ENCODE measurements around the gene MAB21L3. TPM values are rescaled to one million over a fixed set of nuclear protein-coding genes. Genes with fewer than 3 reads are reported as not detected.
"Not testable (repeated sequence)": the region's sequence is repeated elsewhere in the genome, so short reads cannot be mapped to it uniquely, and the experiment has no call there.

MAB21L3 gene
- total RNA-seq, 1 experiment from 2014 or later, result not detected

DNA sequence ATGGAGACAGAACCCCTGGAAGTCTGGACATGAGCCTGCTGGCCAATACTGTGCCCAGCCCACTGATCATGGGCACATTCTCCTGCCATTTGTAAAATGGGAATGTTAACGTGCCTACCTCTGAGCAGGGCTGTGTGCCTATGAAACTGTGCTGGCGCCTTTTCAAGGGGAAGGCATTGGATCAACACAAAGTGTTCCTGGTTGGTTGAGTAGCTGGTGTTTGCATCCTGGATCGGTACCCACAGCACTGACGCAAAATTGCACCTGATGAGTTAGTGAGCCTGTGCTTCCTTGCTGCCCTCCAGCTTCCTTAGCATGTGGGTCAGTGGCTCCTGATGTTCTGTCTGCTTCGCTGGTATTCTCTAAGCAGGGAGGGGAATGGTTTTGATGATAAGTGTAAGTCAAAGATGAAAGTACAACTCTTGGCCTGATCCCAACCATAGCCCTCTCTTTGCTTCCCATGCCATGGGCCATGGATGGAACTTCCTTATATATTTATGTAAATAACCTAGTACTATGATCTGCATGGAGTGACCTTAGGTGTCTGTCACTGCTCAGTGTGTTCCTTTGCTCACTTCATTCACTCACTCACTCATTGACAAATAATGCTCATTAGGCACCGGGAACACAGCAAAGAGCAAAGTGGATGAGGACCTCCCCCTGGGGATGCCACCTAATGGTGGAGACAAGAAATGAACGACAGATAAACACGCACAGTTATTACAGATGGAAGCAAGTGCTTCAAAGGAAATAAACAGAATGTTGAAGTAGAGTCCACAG, 22.7 kb downstream of the MAB21L3 start:
- DNase-seq (ENCODE audit: low read depth), result no peak

- no peak for DNase-seq (ENCODE audit: low read depth)
Observed at GRCh38 chr1:116134476-116134773, 23.2 kb downstream of the MAB21L3 start.

DNA sequence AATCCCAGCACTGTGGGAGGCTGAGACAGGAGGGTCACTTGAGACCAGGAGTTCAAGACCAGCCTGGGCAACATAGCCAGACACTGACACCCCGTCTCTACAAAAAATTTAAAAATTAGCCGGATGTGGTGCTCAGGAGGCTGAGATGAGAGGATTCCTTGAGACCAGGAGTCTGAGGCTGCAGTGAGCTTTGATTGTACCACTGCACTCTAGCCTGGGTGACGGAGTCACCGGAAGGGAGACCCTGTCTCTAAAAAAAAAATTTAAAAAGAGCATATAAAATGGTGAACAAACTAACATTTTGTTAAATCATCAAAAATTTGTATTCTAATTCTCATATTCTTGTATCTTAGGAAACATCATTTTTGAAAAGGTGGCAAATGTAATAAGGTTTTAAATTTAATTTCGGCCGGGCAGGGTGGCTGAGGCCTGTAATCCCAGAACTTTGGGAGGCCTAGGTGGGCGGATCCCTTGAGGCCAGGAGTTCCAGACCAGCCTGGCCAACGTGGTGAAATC, 27.1 kb downstream of the MAB21L3 start:
- no peak for DNase-seq (ENCODE audit: low read depth)

DNA sequence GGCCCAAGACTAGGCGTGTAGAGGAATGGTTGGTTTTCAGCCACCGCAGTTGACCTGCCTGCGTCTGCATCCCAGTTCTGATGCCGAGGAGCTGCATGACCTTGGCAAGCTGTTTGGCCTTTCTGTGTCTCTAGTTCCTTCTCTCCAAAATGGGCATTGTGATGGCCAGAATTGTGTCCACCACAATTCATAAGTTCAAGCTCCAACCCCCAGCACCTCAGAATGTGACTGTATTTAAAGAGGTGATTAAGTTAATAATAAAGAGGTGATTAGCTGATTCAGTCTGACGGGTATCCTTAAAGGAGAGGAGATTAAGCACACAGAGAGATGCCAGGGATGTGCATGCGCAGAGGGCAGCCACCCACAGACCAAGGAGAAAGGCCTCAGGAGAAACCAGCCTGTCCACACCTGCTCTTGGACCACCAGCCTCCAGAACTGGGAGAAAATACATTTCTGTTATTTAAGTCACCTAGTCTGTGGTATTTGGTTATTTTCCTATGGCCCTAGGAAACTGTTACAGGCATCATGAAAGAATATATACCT, 28.5 kb downstream of the MAB21L3 start:
- DNase-seq (ENCODE audit: low read depth), result no peak

DNA sequence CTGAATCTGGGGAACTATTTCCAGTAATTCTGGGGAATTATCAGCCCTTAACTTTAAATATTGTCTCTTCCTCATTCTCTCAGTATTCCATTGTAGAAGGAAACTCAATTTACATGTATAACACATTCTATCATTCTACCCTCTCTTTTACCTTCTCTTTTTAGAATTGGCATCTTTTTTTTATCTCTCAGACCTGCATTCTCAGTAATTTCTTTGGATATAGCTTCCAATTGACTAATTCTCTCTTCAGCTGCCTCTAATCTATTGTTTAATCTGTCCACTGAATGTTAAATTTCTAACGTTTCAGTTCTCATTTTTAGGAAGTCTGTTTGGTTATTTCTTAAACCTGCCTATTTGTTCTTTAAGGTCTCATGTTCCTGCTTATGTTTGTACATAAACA, 33.0 kb downstream of the MAB21L3 start:
- no peak for DNase-seq (ENCODE audit: low read depth)

GRCh38 chr1:116146447-116147113, 35.4 kb downstream of the MAB21L3 start:
- not testable (repeated sequence) for DNase-seq (ENCODE audit: low read depth)

DNA sequence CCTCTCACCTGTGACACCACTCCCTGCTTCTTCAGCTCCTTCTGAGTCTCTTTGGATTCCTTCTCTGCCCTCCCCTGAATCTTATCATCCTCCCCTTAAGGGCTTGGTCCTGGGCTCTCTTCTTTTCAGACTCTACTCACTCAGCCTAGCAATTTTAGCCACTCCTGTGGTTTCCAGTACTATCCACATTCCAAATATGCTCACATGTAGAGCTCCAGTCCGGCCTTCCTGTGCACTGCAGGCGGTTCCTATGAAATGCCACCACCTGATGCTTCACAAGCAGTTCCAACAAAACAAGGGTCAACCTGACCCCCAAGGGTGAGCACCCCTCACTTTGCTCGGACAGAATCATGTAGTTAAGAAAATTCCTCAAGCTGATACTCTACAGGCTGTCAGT, 35.9 kb downstream of the MAB21L3 start:
- no peak for DNase-seq (ENCODE audit: low read depth)

GRCh38 chr1:116147972-116148371, 36.8 kb downstream of the MAB21L3 start:
- peak; percentile 32 for DNase-seq (ENCODE audit: low read depth)

DNA sequence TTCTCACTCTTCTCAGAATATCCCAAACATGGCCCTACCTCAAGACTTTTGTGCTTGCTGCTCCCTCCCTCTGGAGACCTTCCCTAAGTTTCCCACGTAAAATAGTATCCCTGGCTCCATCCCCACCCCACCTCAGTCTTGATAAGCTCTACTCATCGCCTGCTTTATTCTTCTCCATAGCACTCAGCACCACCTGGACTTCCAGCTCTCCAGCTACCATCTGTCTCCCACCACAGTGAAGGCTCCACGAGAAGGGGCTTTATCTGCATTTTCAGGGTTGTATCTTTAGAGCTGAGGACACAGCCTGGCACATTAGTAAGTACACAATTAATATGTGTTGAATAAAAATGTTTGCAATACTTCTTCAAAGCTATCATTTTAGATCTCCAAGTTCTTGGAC, 37.8 kb downstream of the MAB21L3 start:
- no peak for DNase-seq (ENCODE audit: low read depth)

DNA sequence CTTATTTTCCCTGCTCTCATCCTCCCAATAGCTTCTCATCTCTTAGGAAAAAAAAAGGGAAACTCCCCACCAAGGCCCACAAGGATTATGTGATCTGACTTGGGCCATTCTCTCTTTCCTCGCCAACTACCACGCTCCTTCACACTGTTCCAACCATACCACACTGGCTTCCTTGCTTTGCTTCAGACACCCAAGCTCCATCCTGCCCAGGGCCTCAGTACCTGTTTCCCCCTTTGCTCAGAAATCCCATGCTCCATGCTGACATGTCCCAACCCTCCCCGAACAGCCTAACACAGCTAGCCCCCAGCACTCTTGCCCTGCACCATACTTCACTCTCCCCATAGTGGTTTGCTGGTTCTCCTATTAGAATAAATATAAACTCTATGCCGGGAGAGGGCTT, 39.2 kb downstream of the MAB21L3 start:
- DNase-seq (ENCODE audit: low read depth), result no peak

DNA sequence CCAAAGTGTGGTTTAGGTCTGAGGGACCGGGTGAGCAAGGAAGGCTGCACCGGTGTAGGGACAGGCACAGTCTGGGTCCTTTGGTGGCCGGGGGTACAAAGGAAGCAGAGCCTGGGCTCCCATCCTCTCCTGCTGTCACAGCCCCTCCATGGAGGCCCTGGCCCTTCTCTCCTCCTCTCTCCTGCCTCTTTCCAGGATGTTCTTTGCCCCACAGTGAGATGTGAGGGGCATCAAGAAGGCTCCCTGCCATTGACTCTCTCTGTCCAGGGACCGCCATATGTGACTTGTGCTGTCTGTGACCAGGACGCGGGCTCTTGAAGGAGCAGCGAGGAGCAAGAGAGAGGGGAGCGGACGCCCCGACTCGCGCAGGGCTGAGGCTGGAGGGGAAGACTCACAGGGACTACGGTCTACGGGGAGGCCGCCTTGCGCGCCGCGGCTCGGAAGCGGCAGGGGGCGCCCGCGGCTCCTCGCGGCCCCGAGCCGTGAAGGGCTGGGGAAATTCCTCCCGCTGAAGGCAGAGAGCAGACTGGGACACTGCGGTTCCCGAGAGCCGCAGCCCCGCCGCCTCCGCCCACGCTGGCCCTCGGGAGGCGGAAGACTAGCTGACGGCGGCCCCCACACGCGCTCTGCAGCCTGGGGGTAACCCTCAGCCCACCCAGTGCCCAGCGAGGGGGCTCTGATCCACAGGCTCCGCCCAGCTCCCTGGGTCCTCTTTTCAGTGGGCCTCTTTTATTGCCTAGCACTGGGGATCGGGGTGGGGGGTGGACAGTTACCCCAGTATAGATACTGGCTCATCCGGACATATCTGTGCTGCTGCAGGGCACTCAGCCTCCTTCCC, 40.8 kb downstream of the MAB21L3 start:
- peak; percentile 81 for DNase-seq (ENCODE audit: low read depth)

DNA sequence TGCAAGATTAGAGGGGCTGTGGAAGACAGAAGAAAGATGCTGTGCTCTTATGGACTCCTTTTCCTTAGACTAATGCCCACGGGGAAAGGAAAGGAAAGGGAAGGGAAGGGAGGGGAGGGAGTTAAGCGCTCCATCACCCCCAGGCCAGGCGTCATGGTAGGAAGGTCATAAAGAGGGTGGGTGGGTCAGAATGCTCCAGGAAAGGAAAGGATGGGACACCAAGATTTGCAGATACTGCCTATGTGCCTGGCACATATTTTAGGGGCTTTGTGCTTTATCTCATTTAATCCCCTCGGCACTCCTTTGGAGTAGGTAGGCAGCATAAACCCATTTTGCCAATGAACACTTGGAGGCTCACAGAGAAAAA, 41.4 kb downstream of the MAB21L3 start:
- no peak for DNase-seq (ENCODE audit: low read depth)

DNA sequence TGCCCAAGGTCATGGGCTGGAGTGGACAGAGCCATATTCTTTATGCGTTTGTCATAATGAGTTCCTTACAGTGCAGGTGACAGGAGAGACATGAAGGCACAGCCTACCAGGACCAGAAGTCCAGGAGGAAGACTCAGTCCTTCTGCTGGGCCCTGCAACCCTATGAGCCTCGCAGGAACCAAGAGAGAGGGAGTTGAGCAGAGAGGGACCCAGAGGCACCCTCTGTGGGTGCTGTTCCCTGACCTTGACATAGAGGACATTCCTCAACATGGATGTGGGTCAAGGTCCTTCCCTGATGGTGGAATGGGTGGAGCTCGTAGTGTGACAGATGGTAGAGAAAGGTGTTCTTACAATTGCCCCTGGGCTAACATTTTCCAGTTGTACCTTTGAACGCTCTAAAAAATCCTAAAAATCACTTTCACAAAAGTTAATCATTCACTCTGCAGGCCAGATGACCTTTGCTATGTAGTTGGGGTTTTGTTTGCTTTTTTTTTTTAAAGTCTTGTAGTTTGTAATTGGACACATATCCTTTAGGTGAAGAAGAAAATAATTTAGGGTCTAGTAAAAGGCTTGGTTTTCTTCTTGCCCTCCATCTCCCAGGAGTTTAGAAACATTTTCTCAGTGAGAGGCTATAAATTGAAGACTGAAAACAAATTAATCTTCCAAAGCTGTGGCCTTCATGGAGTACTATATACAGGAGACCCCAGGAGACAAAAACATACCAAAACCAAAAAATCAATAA, 41.9 kb downstream of the MAB21L3 start:
- no peak for DNase-seq (ENCODE audit: low read depth)

- DNase-seq (ENCODE audit: low read depth), result no peak
Observed at GRCh38 chr1:116153692-116154031, 42.5 kb downstream of the MAB21L3 start.

DNA sequence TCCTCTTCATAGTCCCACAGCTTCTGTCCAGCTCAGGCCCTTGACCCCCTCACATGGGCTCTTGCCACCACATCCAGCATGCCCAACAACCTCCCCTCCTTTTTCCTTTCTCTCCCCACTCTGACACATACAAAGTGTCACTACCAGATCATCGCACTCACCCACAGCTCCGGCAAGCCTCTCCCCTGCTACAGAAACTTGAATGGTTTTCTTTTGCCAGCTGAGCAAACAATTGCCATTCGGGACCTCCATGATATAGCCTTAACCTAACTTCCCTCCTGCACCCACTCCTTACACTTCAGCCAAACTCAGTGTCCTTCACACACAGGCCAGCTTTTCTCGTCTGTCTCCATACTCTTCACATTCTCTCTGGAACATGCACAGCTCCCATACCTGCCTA, 43.3 kb downstream of the MAB21L3 start:
- DNase-seq (ENCODE audit: low read depth), result no peak

DNA sequence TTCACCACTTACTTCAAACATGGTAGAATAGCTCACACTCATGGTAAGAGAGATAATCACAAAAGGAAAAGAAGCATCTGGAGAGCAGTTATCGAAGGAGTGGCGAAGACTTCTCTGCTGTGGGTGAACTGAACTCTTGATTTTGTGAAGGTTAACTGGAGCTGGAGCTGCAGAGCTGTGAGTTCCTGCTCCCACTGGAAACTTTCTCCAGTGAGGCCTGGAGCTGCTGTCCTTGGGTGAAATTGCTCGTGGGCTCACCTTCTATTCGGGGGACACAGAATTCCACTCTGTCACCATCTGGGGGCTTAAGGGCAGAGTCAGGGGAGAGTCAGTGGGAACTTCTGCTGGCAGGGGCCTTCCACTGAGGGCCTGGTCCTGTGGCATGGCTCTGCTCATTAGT, 45.9 kb downstream of the MAB21L3 start:
- no peak for DNase-seq (ENCODE audit: low read depth)

DNA sequence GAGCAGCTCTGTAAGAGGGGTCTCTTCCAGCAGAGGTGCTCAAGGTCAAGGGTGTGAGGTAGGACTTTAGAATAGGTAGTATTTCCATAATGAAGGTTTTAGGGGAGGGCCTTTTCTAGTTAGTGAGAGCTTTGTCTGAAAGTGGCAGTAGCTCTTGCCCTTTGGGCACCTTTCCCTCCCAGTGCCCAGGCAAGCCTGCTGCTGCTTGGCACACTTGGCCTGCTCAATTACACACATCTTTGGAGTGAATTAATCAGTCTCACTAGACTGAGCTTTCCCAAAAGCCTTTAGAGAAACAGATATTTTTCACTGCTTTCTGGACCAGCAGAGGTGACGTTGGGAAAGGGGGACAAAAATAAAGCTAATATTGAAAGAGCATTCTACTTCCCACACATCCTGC, 48.0 kb downstream of the MAB21L3 start:
- DNase-seq (ENCODE audit: low read depth), result no peak

DNA sequence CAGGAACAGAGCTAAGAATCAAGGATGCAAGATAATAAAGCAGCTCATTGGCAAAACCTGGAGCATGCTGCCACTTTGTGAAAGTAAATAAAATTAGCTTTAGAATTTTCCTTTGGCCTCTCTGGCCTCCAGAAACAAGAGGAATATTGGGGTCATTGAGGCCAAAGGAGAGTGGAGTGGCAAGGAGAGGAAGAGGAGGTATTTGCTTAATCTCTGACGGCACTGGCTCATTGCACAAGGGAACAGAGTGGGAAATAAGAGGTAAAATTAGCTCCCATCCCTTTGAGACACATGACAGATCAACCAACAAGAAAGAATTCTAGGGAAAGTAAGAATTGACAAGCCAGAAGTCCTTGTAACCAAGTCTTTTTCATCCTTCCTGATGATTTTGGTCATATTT, 48.4 kb downstream of the MAB21L3 start:
- no peak for DNase-seq (ENCODE audit: low read depth)

DNA sequence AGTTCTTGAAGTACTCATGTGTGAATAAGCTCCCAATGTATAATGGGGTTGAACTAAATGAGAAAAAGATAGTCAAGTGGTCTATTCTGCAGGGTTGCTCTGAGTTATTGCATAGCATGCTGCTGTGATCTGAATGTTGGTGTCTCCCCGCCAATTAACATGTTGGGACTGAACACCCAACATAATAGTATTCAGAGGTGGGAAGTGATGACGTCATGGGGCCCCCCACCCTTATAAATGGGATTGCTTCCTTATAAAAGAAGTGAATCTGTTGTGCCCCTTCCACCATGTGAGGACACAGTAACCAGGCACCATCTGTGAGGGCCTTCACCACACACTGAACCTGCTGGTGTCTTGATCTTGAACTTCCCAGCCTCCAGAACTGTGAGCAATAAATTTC, 50.2 kb downstream of the MAB21L3 start:
- DNase-seq (ENCODE audit: low read depth), result no peak

DNA sequence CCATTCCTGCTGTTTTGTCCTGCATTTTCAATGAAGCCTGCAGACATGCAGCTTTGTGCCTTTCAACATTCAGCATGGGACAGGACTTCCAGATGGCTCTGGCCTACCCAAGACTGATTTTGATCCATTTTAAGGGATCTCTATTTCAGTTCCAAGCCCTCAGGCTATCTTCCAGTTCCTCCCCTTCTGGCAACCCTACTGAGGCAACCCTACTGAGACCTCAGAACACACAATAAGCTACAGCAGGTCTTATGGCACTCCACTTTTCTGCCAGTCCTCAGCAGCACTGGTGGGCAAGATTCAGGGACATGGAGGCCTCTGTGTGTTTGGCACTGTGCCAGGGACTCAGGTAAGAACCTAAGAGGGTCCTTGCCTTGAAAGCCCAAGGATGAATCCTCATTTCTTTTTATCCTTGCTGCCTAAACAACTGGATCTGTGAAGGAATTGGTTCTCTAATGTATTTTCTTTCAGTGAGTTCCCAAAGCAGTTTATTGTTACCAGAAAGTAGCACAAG, 50.7 kb downstream of the MAB21L3 start:
- DNase-seq (ENCODE audit: low read depth), result no peak

GRCh38 chr1:116163533-116163932, 52.3 kb downstream of the MAB21L3 start:
- no peak for DNase-seq (ENCODE audit: low read depth)

Measured in HT1080 (cell line).